HepG2 (cell line): ENCODE results near the gene CTIF. TPM values are rescaled to one million over a fixed set of nuclear protein-coding genes. Genes with fewer than 3 reads are reported as not detected.
A peak's percentile ranks its signal among the peaks of the same experiment; 100 is the strongest.

Experiments
- ADNP ChIP-seq: sonication (generic); formaldehyde crosslinking; IDR thresholded peaks from 2 replicates; pipeline ENCODE4 v1.4.0; 2020; ENCODE audit warnings: missing genetic modification reagents
- DNMT1 ChIP-seq: sonication (generic); formaldehyde crosslinking; IDR thresholded peaks from 2 replicates; pipeline ENCODE4 v1.5.1; 2020; ENCODE audit warnings: mild to moderate bottlenecking, missing genetic modification reagents
- DR1 ChIP-seq: sonication (generic); formaldehyde crosslinking; IDR thresholded peaks from 2 replicates; pipeline ENCODE4 v1.8.0; 2021; ENCODE audit warnings: mild to moderate bottlenecking, missing genetic modification reagents, inconsistent platforms
- GABPA ChIP-seq, 2 experiments: IDR thresholded peaks; 2 replicates each; pipeline ENCODE4 v1.6.1; 2011 to 2016; ENCODE audit warnings: low read depth in 2 of 2, low read length in 1 of 2, missing biosample characterization in 1 of 2, missing genetic modification characterization in 1 of 2
- HOMEZ ChIP-seq: IDR thresholded peaks from 2 replicates; pipeline ENCODE4 v1.6.1; 2016; ENCODE audit warnings: low read depth
- ISL2 ChIP-seq: sonication (generic); formaldehyde crosslinking; IDR thresholded peaks from 2 replicates; pipeline ENCODE4 v1.5.0; 2020; ENCODE audit warnings: missing genetic modification reagents
- JUND ChIP-seq: sonication (generic); formaldehyde crosslinking; IDR thresholded peaks from 2 replicates; pipeline ENCODE4 v1.8.0; 2022; ENCODE audit warnings: mild to moderate bottlenecking, missing genetic modification reagents
- KAT7 ChIP-seq: IDR thresholded peaks from 2 replicates; pipeline ENCODE4 v1.6.1; 2018; ENCODE audit warnings: borderline replicate concordance, missing compliant biosample characterization
- MAZ ChIP-seq, 2 experiments: sonication (generic) in 1 of 2; formaldehyde crosslinking in 1 of 2; IDR thresholded peaks; 2 replicates each; pipeline versions ENCODE4 v1.5.0 to v1.6.1; 2012 to 2020; ENCODE audit warnings: low read depth in 2 of 2, mild to moderate bottlenecking in 2 of 2, borderline replicate concordance in 1 of 2, improper control_type of control experiment in 1 of 2, low read length in 1 of 2, missing genetic modification reagents in 1 of 2, moderate library complexity in 1 of 2
- NFATC3 ChIP-seq: sonication (generic); formaldehyde crosslinking; IDR thresholded peaks from 2 replicates; pipeline ENCODE4 v1.5.1; 2020; ENCODE audit warnings: mild to moderate bottlenecking, missing genetic modification reagents
- NFYC ChIP-seq: IDR thresholded peaks from 2 replicates; pipeline ENCODE4 v1.6.1; 2016; ENCODE audit warnings: missing genetic modification reagents, missing compliant biosample characterization
- PAF1 ChIP-seq: IDR thresholded peaks from 2 replicates; pipeline ENCODE4 v1.6.1; 2016; ENCODE audit warnings: missing genetic modification reagents, missing compliant biosample characterization
- PATZ1 ChIP-seq: sonication (generic); formaldehyde crosslinking; IDR thresholded peaks from 2 replicates; pipeline ENCODE4 v1.4.0; 2020; ENCODE audit warnings: missing genetic modification reagents
- POLR2AphosphoS2 ChIP-seq: IDR thresholded peaks from 2 replicates; pipeline ENCODE4 v1.6.1; 2011; ENCODE audit warnings: low read depth, low read length, improper control_type of control experiment
- PPARG ChIP-seq: conservative IDR thresholded peaks from 2 replicates; pipeline ENCODE4 v1.6.1; 2016; ENCODE audit warnings: missing biosample characterization, missing genetic modification reagents
- RCOR2 ChIP-seq: IDR thresholded peaks from 2 replicates; pipeline ENCODE4 v1.6.1; 2016; ENCODE audit warnings: missing biosample characterization, missing genetic modification reagents
- RFX5 ChIP-seq: IDR thresholded peaks from 2 replicates; pipeline ENCODE4 v1.6.1; 2011; ENCODE audit warnings: low read depth, low read length, improper control_type of control experiment
- TBL1XR1 ChIP-seq: fragments of 150-350 bp; IDR thresholded peaks from 2 replicates; pipeline ENCODE4 v1.6.1; 2014; ENCODE audit warnings: borderline replicate concordance, low read length; ENCODE audit not compliant: partially characterized antibody
- TOPORS ChIP-seq: sonication (generic); formaldehyde crosslinking; IDR thresholded peaks from 2 replicates; pipeline ENCODE4 v1.8.0; 2023; ENCODE audit warnings: mild to moderate bottlenecking, missing genetic modification reagents
- ZBTB3 ChIP-seq: sonication (generic); formaldehyde crosslinking; IDR thresholded peaks from 2 replicates; pipeline ENCODE4 v1.4.0; 2020; ENCODE audit warnings: low read depth, mild to moderate bottlenecking, moderate library complexity, missing genetic modification reagents, borderline replicate concordance
- ZEB1 ChIP-seq: IDR thresholded peaks from 2 replicates; pipeline ENCODE4 v1.6.1; 2012; ENCODE audit warnings: mild to moderate bottlenecking, low read depth, inconsistent platforms; ENCODE audit not compliant: insufficient replicate concordance
- ZFY ChIP-seq: sonication (generic); formaldehyde crosslinking; IDR thresholded peaks from 2 replicates; pipeline ENCODE4 v1.4.0; 2020; ENCODE audit warnings: missing genetic modification reagents
- ZNF644 ChIP-seq: IDR thresholded peaks from 2 replicates; pipeline ENCODE4 v1.6.1; 2016; ENCODE audit warnings: low read depth
- ZNF724P ChIP-seq: sonication (generic); formaldehyde crosslinking; IDR thresholded peaks from 2 replicates; pipeline ENCODE4 v1.8.0; 2022; ENCODE audit warnings: missing genetic modification reagents, borderline replicate concordance
- ZNF780A ChIP-seq: sonication (generic); formaldehyde crosslinking; IDR thresholded peaks from 2 replicates; pipeline ENCODE4 v1.8.0; 2022; ENCODE audit warnings: mild to moderate bottlenecking, missing genetic modification reagents, moderate library complexity
- ZNF790 ChIP-seq: sonication (generic); formaldehyde crosslinking; IDR thresholded peaks from 2 replicates; pipeline ENCODE4 v1.8.0; 2022; ENCODE audit warnings: missing genetic modification reagents, mild to moderate bottlenecking, borderline replicate concordance
- ZNF850 ChIP-seq: sonication (generic); formaldehyde crosslinking; conservative IDR thresholded peaks from 2 replicates; pipeline ENCODE4 v1.9.0; 2021; ENCODE audit warnings: mild to moderate bottlenecking, missing genetic modification reagents
- polyA plus RNA-seq, 8 experiments: library from polyadenylated mRNA; depleted of rRNA in 3 of 8; stranded (reverse) in 7 of 8; unstranded in 1 of 8; fragments of >200 nt; fragmentation: Illumina TruSeq in 4 of 8; extraction: Trizol in 4 of 8; gene quantifications; 2 replicates each; pipeline versions ENCODE4 v1.2.1 to v1.2.3, GENCODE V29; 2011 to 2016; ENCODE audit warnings: low read depth in 4 of 8, missing spikeins in 1 of 8, mixed read lengths in 1 of 8; ENCODE audit not compliant: insufficient read depth in 1 of 8
- total RNA-seq, 5 experiments: library from RNA; depleted of rRNA; stranded (reverse); fragments of >200 nt; fragmentation: Illumina TruSeq; extraction: Trizol; gene quantifications; 2 replicates each; pipeline ENCODE4 v1.2.3, GENCODE V29; 2016; ENCODE audit warnings: low read depth in 1 of 5

Gene CTIF
- total and polyA plus RNA-seq, 2 of the 13 experiments (the other 11 are each of a cell fraction or from before 2014, with no cell fraction given), result 18.2 to 28.0 TPM

GRCh38 chr18:48893608-48894600, 355.1 kb downstream of the CTIF start (continued):
- TF ChIP-seq ZBTB3 (CRISPR knock-in tag), result peak; percentile 35; the same call in 1 of the 2 replicates
- 0 out of 2 replicates have a peak, but pooled peaks have one; percentile 55 for TF ChIP-seq NFATC3 (CRISPR knock-in tag)
- no peak for TF ChIP-seq POLR2AphosphoS2
- TF ChIP-seq ZNF790 (CRISPR knock-in tag), result no peak
- peak; percentile 68; the same call in 1 of the 2 replicates for TF ChIP-seq HOMEZ (CRISPR knock-in tag)
- peak; percentile 66; the same call in 1 of the 2 replicates for TF ChIP-seq DR1 (CRISPR knock-in tag)
- peak; percentile 65; the same call in 1 of the 2 replicates for TF ChIP-seq ISL2 (CRISPR knock-in tag)
- TF ChIP-seq DNMT1 (CRISPR knock-in tag), result no peak
- TF ChIP-seq RCOR2 (CRISPR knock-in tag), result peak; percentile 60; the same call in 1 of the 2 replicates
- TF ChIP-seq GABPA (IDR thresholded peaks at IDR 0.05; ENCODE audit: low read depth, low read length), result no peak
- no peak for TF ChIP-seq GABPA (CRISPR knock-in tag; IDR thresholded peaks at IDR 0.05; ENCODE audit: low read depth)
- TF ChIP-seq RFX5, result no peak
- TF ChIP-seq PATZ1 (CRISPR knock-in tag), result peak; percentile 71
- no peak for TF ChIP-seq ZNF850
- TF ChIP-seq ZEB1, result peak; percentile 77
- no peak for TF ChIP-seq ZNF780A (CRISPR knock-in tag)
- no peak for TF ChIP-seq MAZ (IDR thresholded peaks at IDR 0.05; ENCODE audit: borderline replicate concordance, low read depth, low read length)
- TF ChIP-seq MAZ (CRISPR knock-in tag; IDR thresholded peaks at IDR 0.05; ENCODE audit: low read depth), result peak; percentile 35; the same call in 1 of the 2 replicates
- TF ChIP-seq ZNF724P (CRISPR knock-in tag), result no peak
- TF ChIP-seq KAT7, result no peak
- peak; percentile 50; the same call in 1 of the 2 replicates for TF ChIP-seq NFYC (CRISPR knock-in tag)
- TF ChIP-seq ADNP (CRISPR knock-in tag), result peak; percentile 84
- peak; percentile 60; the same call in 1 of the 2 replicates for TF ChIP-seq ZNF644
- 0 out of 2 replicates have a peak, but pooled peaks have one; percentile 26 for TF ChIP-seq TOPORS
- TF ChIP-seq TBL1XR1, result peak; percentile 32
- peak; percentile 73 for TF ChIP-seq PPARG
- no peak for TF ChIP-seq JUND
- peak; percentile 87 for TF ChIP-seq ZFY (CRISPR knock-in tag)
- no peak for TF ChIP-seq PAF1
